CD14-positive monocyte (primary cell): ENCODE results near the gene TNNI3K. TPM values are rescaled to one million over a fixed set of nuclear protein-coding genes. Genes with fewer than 3 reads are reported as not detected.

Source experiments
- DNase-seq, 3 donors: peaks; one replicate each; pipeline ENCODE4 v3.0.0-alpha.2; 2011 to 2022
- H2AFZ ChIP-seq: 2 replicates; pipeline ENCODE4 v1.6.0; 2012; ENCODE audit warnings: mild to moderate bottlenecking, low read depth, low read length, inconsistent platforms; ENCODE audit not compliant: insufficient read depth, poor library complexity, severe bottlenecking
- H3K27ac ChIP-seq, 2 donors: 1 replicate in 1 of 2; 2 replicates in 1 of 2; pipeline ENCODE4 v1.5.1; 2012 to 2013; ENCODE audit warnings: low read length in 2 of 2, control low read depth in 1 of 2, inconsistent platforms in 1 of 2, low read depth in 1 of 2, mild to moderate bottlenecking in 1 of 2
- H3K27me3 ChIP-seq, 2 donors: one replicate each; pipeline versions ENCODE4 v1.6.0 to v1.6.1; 2011 to 2013; ENCODE audit warnings: low read length in 2 of 2; ENCODE audit not compliant: control insufficient read depth in 2 of 2, insufficient read depth in 2 of 2
- H3K36me3 ChIP-seq, 2 donors: replicated peaks in 1 of 2; 1 replicate in 1 of 2; 2 replicates in 1 of 2; pipeline versions ENCODE4 v1.5.1 to v1.6.1; 2012 to 2013; ENCODE audit warnings: low read length in 2 of 2, control low read depth in 1 of 2, inconsistent platforms in 1 of 2, mild to moderate bottlenecking in 1 of 2; ENCODE audit not compliant: insufficient read depth in 2 of 2, control insufficient read depth in 1 of 2
- H3K4me1 ChIP-seq, 2 donors: 1 replicate in 1 of 2; 2 replicates in 1 of 2; pipeline versions ENCODE4 v1.5.1 to v1.6.1; 2012 to 2013; ENCODE audit warnings: low read length in 2 of 2, control low read depth in 1 of 2, inconsistent platforms in 1 of 2, mild to moderate bottlenecking in 1 of 2, moderate library complexity in 1 of 2; ENCODE audit not compliant: insufficient read depth in 2 of 2, control insufficient read depth in 1 of 2
- H3K4me2 ChIP-seq: replicated peaks from 2 replicates; pipeline ENCODE3; 2012; ENCODE audit warnings: low read length, moderate library complexity, mild to moderate bottlenecking; ENCODE audit not compliant: poor library complexity, severe bottlenecking; ENCODE audit errors: extremely low read depth
- H3K4me3 ChIP-seq, 3 experiments: fragments of 200-600 bp in 1 of 3; sonication (generic) in 1 of 3; replicated peaks in 1 of 3; 1 replicate in 2 of 3; 2 replicates in 1 of 3; pipeline ENCODE4 v1.5.1; 2011 to 2013; ENCODE audit warnings: low read length in 3 of 3, mild to moderate bottlenecking in 3 of 3, control low read depth in 2 of 3, low read depth in 2 of 3, inconsistent platforms in 1 of 3, moderate library complexity in 1 of 3
- H3K79me2 ChIP-seq: 2 replicates; pipeline ENCODE4 v1.6.0; 2012; ENCODE audit warnings: mild to moderate bottlenecking, control low read depth, inconsistent platforms, low read length, moderate library complexity; ENCODE audit not compliant: insufficient read depth
- H3K9ac ChIP-seq: 2 replicates; pipeline ENCODE4 v1.6.0; 2017; ENCODE audit warnings: low read length, mild to moderate bottlenecking; ENCODE audit not compliant: insufficient read depth, poor library complexity, severe bottlenecking
- H3K9me3 ChIP-seq, 2 donors: replicated peaks in 1 of 2; 1 replicate in 1 of 2; 2 replicates in 1 of 2; pipeline versions ENCODE4 v1.5.1 to v1.6.1; 2012 to 2013; ENCODE audit warnings: low read length in 2 of 2, control low read depth in 1 of 2; ENCODE audit not compliant: control insufficient read depth in 1 of 2, insufficient read depth in 1 of 2
- H4K20me1 ChIP-seq: 2 replicates; pipeline ENCODE4 v1.6.0; 2012; ENCODE audit warnings: mild to moderate bottlenecking, low read length, control low read depth, moderate library complexity; ENCODE audit not compliant: insufficient read depth
- H3K27ac Mint-ChIP-seq, 7 donors: one replicate each; pipeline ENCODE4 v1.8.0; 2020; ENCODE audit warnings: mild to moderate bottlenecking in 7 of 7, mixed read lengths in 7 of 7, moderate library complexity in 6 of 7, inconsistent platforms in 2 of 7
- H3K27me3 Mint-ChIP-seq, 3 donors: one replicate each; pipeline ENCODE4 v1.8.0; 2021 to 2022; ENCODE audit warnings: low read depth in 3 of 3, mild to moderate bottlenecking in 3 of 3, mixed read lengths in 3 of 3, moderate library complexity in 3 of 3, inconsistent platforms in 1 of 3
- H3K36me3 Mint-ChIP-seq, 2 donors: one replicate each; pipeline ENCODE4 v1.8.0; 2020; ENCODE audit warnings: mixed read lengths in 2 of 2, inconsistent platforms in 1 of 2, mild to moderate bottlenecking in 1 of 2
- H3K4me1 Mint-ChIP-seq: one replicate; pipeline ENCODE4 v1.8.0; 2020; ENCODE audit warnings: mild to moderate bottlenecking, mixed read lengths
- H3K4me3 Mint-ChIP-seq, 2 donors: one replicate each; pipeline ENCODE4 v1.8.0; 2020; ENCODE audit warnings: mild to moderate bottlenecking in 2 of 2, mixed read lengths in 2 of 2, moderate library complexity in 1 of 2
- H3K9me3 Mint-ChIP-seq, 7 donors: one replicate each; pipeline ENCODE4 v1.8.0; 2020 to 2022; ENCODE audit warnings: mixed read lengths in 7 of 7, mild to moderate bottlenecking in 6 of 7, moderate library complexity in 6 of 7, inconsistent platforms in 2 of 7
- WGBS: methylation state at CpG from one replicate; pipeline ENCODE4 v1.1.5; 2013; ENCODE audit warnings: missing lambda C conversion rate; ENCODE audit not compliant: insufficient coverage; 5-methylcytosine and 5-hydroxymethylcytosine counted together
- intact Hi-C, 2 donors: fragments of 100-400 bp; cut with micrococcal nuclease; formaldehyde crosslinking; loops; one replicate each; pipeline versions ENCODE4 v1.15.0 to v1.15.1; 2023
- polyA plus RNA-seq, 3 donors: library from polyadenylated mRNA; depleted of rRNA in 1 of 3; unstranded in 2 of 3; stranded (reverse) in 1 of 3; fragments of 300-500 nt in 2 of 3; fragments of >200 nt in 1 of 3; fragmentation: Illumina TruSeq in 2 of 3; gene quantifications; 1 replicate in 2 of 3; 2 replicates in 1 of 3; pipeline ENCODE4 v1.2.3, GENCODE V29; 2012 to 2021
- TF ChIP-seq, protein P1 (sequence below): fragments of 200-600 bp; IDR thresholded peaks from one replicate; pipeline ENCODE4 v1.8.0; 2022; ENCODE audit warnings: antibody characterized with exemption, mild to moderate bottlenecking

TNNI3K gene
- polyA plus RNA-seq, 3 donors: 0.51 TPM; not detected in 2

DNA sequence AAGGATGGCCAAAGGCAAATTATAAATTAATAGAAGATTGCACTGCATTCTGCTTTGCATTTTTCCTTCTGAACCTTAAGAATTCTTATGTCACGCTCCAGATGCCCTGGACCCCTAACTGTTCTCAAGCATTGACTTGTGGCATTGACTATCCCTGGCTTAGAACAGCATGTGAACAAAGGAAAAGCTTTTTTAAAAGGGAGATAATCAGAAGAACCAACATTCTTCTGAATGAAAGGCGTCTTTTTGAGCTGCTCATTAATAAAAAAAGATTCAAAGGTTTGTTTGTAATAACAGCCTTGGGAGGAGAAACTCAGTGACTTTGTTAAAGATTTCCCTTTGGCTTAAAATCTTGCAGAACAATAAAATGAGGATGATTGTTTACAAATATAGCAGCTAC, 105.5 kb downstream of the TNNI3K start:
- intact Hi-C loops: no loop called here
- Histone ChIP-seq H3K9me3 (no peaks in the 10 kb centered on the region), H4K20me1 (no peaks in the 10 kb centered on the region), H3K9ac (no peak overlapping the region), H3K4me1 (no peaks in the 10 kb centered on the region), H3K4me2 (no peak overlapping the region), H3K79me2 (no peaks in the 10 kb centered on the region), H3K27me3 (no peaks in the 10 kb centered on the region), H2AFZ (no peak overlapping the region), H3K4me3 (no peak overlapping the region), H3K36me3 (no peaks in the 10 kb centered on the region), H3K27ac (no peak overlapping the region)
- DNase-seq: no peak
- H3K27me3 Mint-ChIP-seq: no peaks in the 10 kb centered on the region
- 89% methylated on average over 1 of the region's 2 CpGs for WGBS
- TF ChIP-seq, protein P1, sequence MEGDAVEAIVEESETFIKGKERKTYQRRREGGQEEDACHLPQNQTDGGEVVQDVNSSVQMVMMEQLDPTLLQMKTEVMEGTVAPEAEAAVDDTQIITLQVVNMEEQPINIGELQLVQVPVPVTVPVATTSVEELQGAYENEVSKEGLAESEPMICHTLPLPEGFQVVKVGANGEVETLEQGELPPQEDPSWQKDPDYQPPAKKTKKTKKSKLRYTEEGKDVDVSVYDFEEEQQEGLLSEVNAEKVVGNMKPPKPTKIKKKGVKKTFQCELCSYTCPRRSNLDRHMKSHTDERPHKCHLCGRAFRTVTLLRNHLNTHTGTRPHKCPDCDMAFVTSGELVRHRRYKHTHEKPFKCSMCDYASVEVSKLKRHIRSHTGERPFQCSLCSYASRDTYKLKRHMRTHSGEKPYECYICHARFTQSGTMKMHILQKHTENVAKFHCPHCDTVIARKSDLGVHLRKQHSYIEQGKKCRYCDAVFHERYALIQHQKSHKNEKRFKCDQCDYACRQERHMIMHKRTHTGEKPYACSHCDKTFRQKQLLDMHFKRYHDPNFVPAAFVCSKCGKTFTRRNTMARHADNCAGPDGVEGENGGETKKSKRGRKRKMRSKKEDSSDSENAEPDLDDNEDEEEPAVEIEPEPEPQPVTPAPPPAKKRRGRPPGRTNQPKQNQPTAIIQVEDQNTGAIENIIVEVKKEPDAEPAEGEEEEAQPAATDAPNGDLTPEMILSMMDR: no peak
- no peak overlapping the region for H3K4me3 Mint-ChIP-seq
- peaks cover 0 to 5% (median 0%) of the 10 kb centered on the region in 7 donors for H3K9me3 Mint-ChIP-seq
- no peaks in the 10 kb centered on the region for H3K36me3 Mint-ChIP-seq
- H3K4me1 Mint-ChIP-seq: no peaks in the 10 kb centered on the region
- H3K27ac Mint-ChIP-seq: no peak overlapping the region

DNA sequence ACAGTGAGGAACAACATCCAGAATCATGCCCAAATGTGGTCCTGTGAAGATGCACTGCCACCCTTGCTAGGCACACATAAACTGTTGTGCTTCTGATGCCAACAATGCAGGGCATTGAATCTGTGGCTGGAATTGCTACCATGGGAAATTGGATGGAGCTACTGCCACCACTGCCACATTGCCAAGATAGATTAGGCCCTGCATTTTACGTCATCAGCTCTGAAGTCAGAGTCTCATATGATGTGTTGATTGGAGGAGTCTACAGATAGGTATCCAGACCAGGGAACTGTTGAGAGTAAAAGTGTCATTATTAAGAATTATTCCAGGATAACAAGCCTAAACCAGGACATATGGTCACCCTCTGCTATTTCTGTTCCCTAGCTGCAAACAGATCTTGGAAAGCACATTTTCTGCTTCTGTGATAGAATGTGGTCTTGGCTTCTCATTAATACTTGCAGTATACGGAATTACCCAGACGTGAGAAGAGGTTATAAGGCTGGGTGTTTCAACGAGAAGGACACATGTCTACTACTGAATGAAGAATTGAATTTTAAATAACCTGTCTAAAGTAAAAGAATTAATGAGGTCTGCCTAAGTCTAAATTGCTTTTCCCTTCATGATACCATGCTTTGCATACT, 106.6 kb downstream of the TNNI3K start:
- Mint-ChIP-seq H3K4me3 (no peak overlapping the region), H3K36me3 (no peaks in the 10 kb centered on the region), H3K4me1 (no peaks in the 10 kb centered on the region), H3K9me3 (peaks cover 0 to 5% (median 0%) of the 10 kb centered on the region in 7 donors), H3K27me3 (no peaks in the 10 kb centered on the region), H3K27ac (no peak overlapping the region)
- intact Hi-C loops: no loop called here
- H3K4me2 ChIP-seq: no peak overlapping the region
- no peak for DNase-seq
- no peaks in the 10 kb centered on the region for H3K36me3 ChIP-seq
- H4K20me1 ChIP-seq: no peaks in the 10 kb centered on the region
- H3K4me1 ChIP-seq: no peaks in the 10 kb centered on the region
- H3K4me3 ChIP-seq: no peak overlapping the region
- H3K9ac ChIP-seq: no peak overlapping the region
- no peak overlapping the region for H3K27ac ChIP-seq
- H3K27me3 ChIP-seq: no peaks in the 10 kb centered on the region
- no peaks in the 10 kb centered on the region for H3K79me2 ChIP-seq
- H2AFZ ChIP-seq: no peak overlapping the region
- TF ChIP-seq, protein P1: no peak
- no peaks in the 10 kb centered on the region for H3K9me3 ChIP-seq
- no CpG with 5 or more reads among the region's 4 CpGs for WGBS
